Smooth muscle cell (in vitro differentiated cells): ENCODE measurements around the gene CHST3. TPM values are rescaled to one million over a fixed set of nuclear protein-coding genes. Genes with fewer than 3 reads are reported as not detected.

ENCODE experiments used
- DNase-seq: peaks from one replicate; lab custom pipeline; 2025; ENCODE audit not compliant: unreplicated experiment; lab: John Stamatoyannopoulos, UW
- H2AFZ ChIP-seq: fragments of 200-600 bp; sonication (generic); 2 replicates; pipeline ENCODE4 v1.6.0; 2016; ENCODE audit warnings: antibody characterized with exemption, low read depth, mild to moderate bottlenecking
- H3F3A ChIP-seq: fragments of 200-600 bp; sonication (generic); 2 replicates; pipeline ENCODE4 v1.6.0; 2017; ENCODE audit warnings: antibody characterized with exemption, low read depth
- H3K27ac ChIP-seq: fragments of 200-600 bp; sonication (generic); 2 replicates; pipeline ENCODE4 v1.5.1; 2016; ENCODE audit warnings: low read depth, mild to moderate bottlenecking
- H3K27me3 ChIP-seq: fragments of 200-600 bp; sonication (generic); 2 replicates; pipeline ENCODE4 v1.6.1; 2016; ENCODE audit warnings: low read depth, mild to moderate bottlenecking
- H3K36me3 ChIP-seq: fragments of 200-600 bp; sonication (generic); 2 replicates; pipeline ENCODE4 v1.5.1; 2016; ENCODE audit warnings: low read depth
- H3K4me1 ChIP-seq: fragments of 200-600 bp; sonication (generic); 2 replicates; pipeline ENCODE4 v1.5.1; 2016; ENCODE audit warnings: low read depth
- H3K4me2 ChIP-seq: fragments of 200-600 bp; sonication (generic); 2 replicates; pipeline ENCODE4 v1.6.0; 2016; ENCODE audit warnings: mild to moderate bottlenecking
- H3K4me3 ChIP-seq: fragments of 200-600 bp; sonication (generic); 2 replicates; pipeline ENCODE4 v1.5.1; 2016; ENCODE audit warnings: mild to moderate bottlenecking
- H3K79me2 ChIP-seq: fragments of 200-600 bp; sonication (generic); 2 replicates; pipeline ENCODE4 v1.6.0; 2016; ENCODE audit warnings: low read depth, mild to moderate bottlenecking
- H3K9ac ChIP-seq: fragments of 200-600 bp; sonication (generic); 2 replicates; pipeline ENCODE4 v1.6.0; 2016; ENCODE audit warnings: low read depth
- H3K9me3 ChIP-seq: fragments of 200-600 bp; sonication (generic); replicated peaks from 2 replicates; pipeline ENCODE4 v1.5.1; 2016; ENCODE audit warnings: low read depth
- H4K20me1 ChIP-seq: fragments of 200-600 bp; sonication (generic); 2 replicates; pipeline ENCODE4 v1.6.0; 2016; ENCODE audit warnings: low read depth
- CTCF ChIP-seq: fragments of 200-600 bp; sonication (generic); IDR thresholded peaks from 2 replicates; pipeline ENCODE4 v1.5.1; 2017; ENCODE audit warnings: borderline replicate concordance, mild to moderate bottlenecking, antibody characterized with exemption; ENCODE audit not compliant: insufficient read depth, poor library complexity, severe bottlenecking
- WGBS: methylation state at CpG from one replicate; pipeline ENCODE4 v1.1.7; 2016; ENCODE audit warnings: low lambda C conversion rate; 5-methylcytosine and 5-hydroxymethylcytosine counted together
- polyA plus RNA-seq: library from polyadenylated mRNA; unstranded; fragments of >200 nt; fragmentation: Nextera tagmentation; extraction: Ambion mirVana; gene quantifications from 2 replicates; pipeline ENCODE4 v1.2.1, GENCODE V29; 2016
- total RNA-seq: library from RNA; depleted of rRNA; stranded (reverse); fragments of >200 nt; gene quantifications from 2 replicates; pipeline ENCODE4 v1.2.3, GENCODE V29; 2014

CHST3 gene
- total and polyA plus RNA-seq, 2 experiments from 2014 or later: 7.0 to 10.6 TPM

DNA sequence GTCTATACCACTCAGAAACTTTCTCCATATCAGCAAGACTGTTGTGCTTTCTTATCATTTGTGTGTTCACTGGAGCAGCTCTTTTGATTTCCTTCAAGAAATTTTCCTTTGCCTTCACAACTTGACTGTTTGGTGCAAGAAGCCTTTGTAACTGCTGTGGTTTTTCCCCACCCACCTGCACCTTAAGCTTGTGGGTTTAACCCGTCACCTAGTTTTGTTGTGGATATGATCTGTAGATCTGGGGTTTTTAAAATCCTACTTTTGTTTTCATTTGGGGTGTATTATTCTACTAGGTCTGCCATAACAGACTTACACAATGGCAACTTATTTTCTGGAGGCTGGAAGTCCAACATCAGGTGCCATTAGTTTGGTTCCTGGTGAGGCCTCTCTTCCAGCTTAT, 30.5 kb upstream of the CHST3 start:
- WGBS: 97% methylated on average over 1 of the region's 1 CpG
- no peak overlapping the region for H3K27ac ChIP-seq
- no peaks in the 10 kb centered on the region for H3K27me3 ChIP-seq
- TF ChIP-seq CTCF: no peak
- no peaks in the 10 kb centered on the region for H3F3A ChIP-seq
- no peaks in the 10 kb centered on the region for H3K4me1 ChIP-seq
- no peaks in the 10 kb centered on the region for H3K79me2 ChIP-seq
- no peaks in the 10 kb centered on the region for H4K20me1 ChIP-seq
- peaks cover 3% of the 10 kb centered on the region for H3K9me3 ChIP-seq
- H3K4me2 ChIP-seq: no peak overlapping the region
- no peak for DNase-seq
- no peak overlapping the region for H2AFZ ChIP-seq
- no peak overlapping the region for H3K4me3 ChIP-seq
- H3K36me3 ChIP-seq: no peaks in the 10 kb centered on the region
- H3K9ac ChIP-seq: no peak overlapping the region

DNA sequence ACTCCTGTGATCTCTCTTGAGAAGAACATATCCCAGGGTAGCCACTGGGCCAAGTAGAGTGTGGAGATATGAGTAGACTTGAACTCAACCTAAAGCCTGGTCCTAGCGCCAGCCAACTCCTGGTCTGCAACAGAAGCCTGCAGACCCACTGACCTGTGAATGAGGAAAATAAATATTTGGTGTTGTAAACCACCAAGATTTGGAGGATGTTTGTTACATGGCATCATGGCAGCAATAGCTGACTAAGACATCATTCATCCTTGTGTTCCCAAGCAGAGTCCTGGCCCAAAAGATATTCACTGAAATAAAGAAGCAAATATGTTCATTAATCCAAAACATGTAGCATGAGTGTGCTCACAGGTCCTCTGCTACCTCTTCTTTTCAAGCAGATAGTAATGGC, 26.0 kb upstream of the CHST3 start:
- no peaks in the 10 kb centered on the region for H4K20me1 ChIP-seq
- no peaks in the 10 kb centered on the region for H3K9me3 ChIP-seq
- TF ChIP-seq CTCF: no peak
- H3K4me3 ChIP-seq: no peak overlapping the region
- H3K4me1 ChIP-seq: no peaks in the 10 kb centered on the region
- H3K79me2 ChIP-seq: no peaks in the 10 kb centered on the region
- WGBS: 100% methylated on average over 1 of the region's 1 CpG
- H3K9ac ChIP-seq: no peak overlapping the region
- H3K36me3 ChIP-seq: no peaks in the 10 kb centered on the region
- H2AFZ ChIP-seq: no peak overlapping the region
- no peaks in the 10 kb centered on the region for H3F3A ChIP-seq
- no peaks in the 10 kb centered on the region for H3K27me3 ChIP-seq
- H3K4me2 ChIP-seq: no peak overlapping the region
- H3K27ac ChIP-seq: no peak overlapping the region
- DNase-seq: no peak

GRCh38 chr10:71939304-71939703, 24.9 kb upstream of the CHST3 start:
- Histone ChIP-seq H4K20me1 (no peaks in the 10 kb centered on the region), H2AFZ (no peak overlapping the region), H3F3A (no peaks in the 10 kb centered on the region), H3K9ac (no peak overlapping the region), H3K4me2 (no peak overlapping the region), H3K27ac (no peak overlapping the region), H3K9me3 (no peaks in the 10 kb centered on the region), H3K79me2 (no peaks in the 10 kb centered on the region), H3K4me3 (no peak overlapping the region), H3K27me3 (no peaks in the 10 kb centered on the region), H3K4me1 (no peaks in the 10 kb centered on the region), H3K36me3 (no peaks in the 10 kb centered on the region)
- no peak for TF ChIP-seq CTCF
- no peak for DNase-seq
- WGBS: 96% methylated on average over 4 of the region's 4 CpGs

- H3K4me1 ChIP-seq: no peaks in the 10 kb centered on the region
- no peaks in the 10 kb centered on the region for H3F3A ChIP-seq
- no peak for TF ChIP-seq CTCF
- H3K27ac ChIP-seq: no peak overlapping the region
- 96% methylated on average over 26 of the region's 26 CpGs for WGBS
- no peak overlapping the region for H2AFZ ChIP-seq
- H3K27me3 ChIP-seq: no peaks in the 10 kb centered on the region
- H3K36me3 ChIP-seq: no peaks in the 10 kb centered on the region
- no peaks in the 10 kb centered on the region for H4K20me1 ChIP-seq
- H3K9ac ChIP-seq: no peak overlapping the region
- H3K4me2 ChIP-seq: no peak overlapping the region
- H3K79me2 ChIP-seq: no peaks in the 10 kb centered on the region
- DNase-seq: no peak
- no peak overlapping the region for H3K4me3 ChIP-seq
- H3K9me3 ChIP-seq: no peaks in the 10 kb centered on the region
Measured at GRCh38 chr10:71939861-71940474, 24.2 kb upstream of the CHST3 start.
